Measurements from ENCODE around the gene IMPDH1. TPM values are rescaled to one million over a fixed set of nuclear protein-coding genes. Genes with fewer than 3 reads are reported as not detected.

IMPDH1 gene
- total and polyA plus RNA-seq, 10 of the 15 experiments (the other 5 are each of a cell fraction or from before 2014, with no cell fraction given), result 0.50 to 61.3 (median 41.8) TPM

- Histone ChIP-seq H3K9ac (ENCODE audit: control insufficient read depth, insufficient read depth, low read length) (no peak overlapping the region), H3K27me3 (replicated peaks in 1 of 2; ENCODE audit: control insufficient read depth in 2 of 2, insufficient read depth in 2 of 2, low read length in 1 of 2) (no peaks in the 10 kb centered on the region; a peak in 1 of 4 replicates), H4K20me1 (ENCODE audit: control insufficient read depth, insufficient read depth) (no peaks in the 10 kb centered on the region), H3K9me3 (replicated peaks; ENCODE audit: control insufficient read depth, insufficient read depth, low read length) (no peaks in the 10 kb centered on the region), H3K4me3 (no peak overlapping the region), H3K36me3 (ENCODE audit: control insufficient read depth in 2 of 2, insufficient read depth in 2 of 2, low read length in 1 of 2) (no peaks in the 10 kb centered on the region), H3K27ac (ENCODE audit: control insufficient read depth, insufficient read depth) (no peak overlapping the region), H3K4me1 (ENCODE audit: control insufficient read depth, insufficient read depth, low read length) (peaks cover 14% of the 10 kb centered on the region), H2AFZ (ENCODE audit: control insufficient read depth, low read depth, low read length) (no peak overlapping the region), H3K79me2 (ENCODE audit: control insufficient read depth, insufficient read depth, low read length) (peaks cover 12% of the 10 kb centered on the region), H3K4me2 (ENCODE audit: control insufficient read depth, insufficient read depth) (no peak overlapping the region)
- ATAC-seq (no peak), FAIRE-seq (no peak), DNase-seq (ENCODE audit: low read depth, low spot score) (no peak)
- ChIA-PET SMC1A (ENCODE audit: uncharacterized antibody, unreplicated experiment) (interaction anchor here (1.1 to 2.4 kb wide), 2 partner anchors 18 to 27 kb away, joined by 3 to 12 read pairs; no protein-coding TSS in a partner anchor), POLR2A (interaction anchor here (1.6 to 1.7 kb wide), 2 partner anchors 46 to 47 kb away, joined by 5 to 7 read pairs; partner anchors contain the start of gene HILPDA), CTCF (interaction anchor here (0.7 to 23.9 kb wide), 6 partner anchors 9 to 476 kb away, joined by 3 to 458 read pairs (median 3); no protein-coding TSS in a partner anchor), RAD21 (ENCODE audit: unreplicated experiment) (interaction anchor here (1.0 to 4.9 kb wide), 5 partner anchors 8 to 478 kb away, joined by 3 to 23 read pairs (median 3); no protein-coding TSS in a partner anchor)
- 51% methylated on average over 11 of the region's 11 CpGs for WGBS (ENCODE audit: insufficient coverage, insufficient replicate concordance, low lambda C conversion rate, missing lambda C conversion rate)
- in situ Hi-C loops (cut with MboI) (no loop called here), intact Hi-C loops (cut with micrococcal nuclease; ENCODE audit: unreplicated experiment) (no loop called here)
- no peak for TF ChIP-seq PRDM15 (CRISPR knock-in tag; IDR thresholded peaks at IDR 0.05)
- no peak for TF ChIP-seq SIN3A (IDR thresholded peaks at IDR 0.05; ENCODE audit: low read depth, low read length)
- no peak for TF ChIP-seq NBN (IDR thresholded peaks at IDR 0.05)
- no peak for TF ChIP-seq ZNF207 (IDR thresholded peaks at IDR 0.05; ENCODE audit: borderline replicate concordance)
- no peak for TF ChIP-seq NKRF (conservative IDR thresholded peaks at IDR 0.05)
- no TSS peak for BruUV-seq (replicated peaks)
These were observed 1.8 kb downstream of the IMPDH1 start for GRCh38 chr7:128407751-128408708.

Data from GM12878 (cell line).